A549 (cell line): ENCODE results near the gene TXNL4B. TPM values are rescaled to one million over a fixed set of nuclear protein-coding genes. Genes with fewer than 3 reads are reported as not detected.

ENCODE experiments used
- ATAC-seq, 2 experiments: fragments of 200-7000 bp in 1 of 2; fragments of >200 bp in 1 of 2; cut with Nextera tagmentation in 1 of 2; cut with Tn5 transposase in 1 of 2; 3 replicates each; pipeline versions ENCODE4 v1.8.0 to v1.9.1; 2018 to 2020; ENCODE audit warnings: mild to moderate bottlenecking in 1 of 2, moderate library complexity in 1 of 2
- CTCF ChIA-PET: fragments of 300-600 bp; sonication (Branson Sonifier 250); formaldehyde crosslinking; extraction: SDS; loops from one replicate; lab custom pipeline; 2021; ENCODE audit warnings: antibody characterized with exemption, inconsistent platforms; lab: Yijun Ruan, JAX
- POLR2A ChIA-PET: fragments of 350-600 bp; formaldehyde crosslinking; extraction: SDS; loops from one replicate; lab custom pipeline; 2021; ENCODE audit warnings: antibody characterized with exemption, inconsistent platforms; lab: Yijun Ruan, JAX
- DNase-seq, 2 experiments: peaks; one replicate each; pipeline versions ENCODE4 v3.0.0 to v3.0.0-alpha.2; 2011 to 2016; ENCODE audit warnings: low read depth in 1 of 2, low spot score in 1 of 2
- FAIRE-seq: peaks from 2 replicates; lab custom pipeline; 2011; peaks lifted over from hg19 to GRCh38; lab: Jason Lieb, UNC
- H3K27ac ChIP-seq, 2 experiments: fragments of >200 bp; sonication (Bioruptor Twin); formaldehyde crosslinking; 3 replicates each; pipeline ENCODE4 v1.5.1; 2016 to 2017
- H3K4me1 ChIP-seq: fragments of >200 bp; sonication (Bioruptor Twin); formaldehyde crosslinking; 3 replicates; pipeline ENCODE4 v1.6.1; 2016
- H3K4me2 ChIP-seq: fragments of >200 bp; sonication (Bioruptor Twin); formaldehyde crosslinking; 3 replicates; pipeline ENCODE4 v1.6.1; 2016
- H3K4me3 ChIP-seq: fragments of >200 bp; sonication (Bioruptor Twin); formaldehyde crosslinking; 3 replicates; pipeline ENCODE4 v1.5.1; 2016
- H3K9me3 ChIP-seq: fragments of >200 bp; sonication (Bioruptor Twin); formaldehyde crosslinking; 3 replicates; pipeline ENCODE4 v1.6.1; 2016
- CBX2 ChIP-seq: fragments of 200-600 bp; sonication (generic); IDR thresholded peaks from 2 replicates; pipeline ENCODE4 v1.6.1; 2016; ENCODE audit warnings: low read depth, mild to moderate bottlenecking, borderline replicate concordance
- CBX8 ChIP-seq: fragments of 200-600 bp; sonication (generic); IDR thresholded peaks from 2 replicates; pipeline ENCODE4 v1.6.1; 2016
- CEBPB ChIP-seq, 2 experiments: fragments of >200 bp in 1 of 2; sonication (Bioruptor Twin) in 1 of 2; formaldehyde crosslinking in 1 of 2; IDR thresholded peaks; 2 replicates each; pipeline ENCODE4 v1.6.1; 2012 to 2016
- ESRRA ChIP-seq: fragments of 150-350 bp; IDR thresholded peaks from 2 replicates; pipeline ENCODE4 v1.6.1; 2014; ENCODE audit warnings: mild to moderate bottlenecking, low read length, borderline replicate concordance
- FOSL2 ChIP-seq, 2 experiments: fragments of 450-650 bp in 1 of 2; fragments of >200 bp in 1 of 2; sonication (Bioruptor Twin) in 1 of 2; formaldehyde crosslinking; IDR thresholded peaks; 2 replicates each; pipeline versions ENCODE4 v1.5.0 to v1.6.1; 2016 to 2020; ENCODE audit warnings: mild to moderate bottlenecking in 1 of 2, moderate library complexity in 1 of 2
- FOXS1 ChIP-seq: fragments of 250-450 bp; sonication (Bioruptor Pico); IDR thresholded peaks from 2 replicates; pipeline ENCODE4 v1.5.0; 2020; ENCODE audit warnings: mild to moderate bottlenecking, moderate library complexity
- HDAC2 ChIP-seq: fragments of 200-600 bp; sonication (generic); IDR thresholded peaks from 2 replicates; pipeline ENCODE4 v1.6.1; 2016
- JUNB ChIP-seq: fragments of >200 bp; sonication (Bioruptor Twin); formaldehyde crosslinking; IDR thresholded peaks from 2 replicates; pipeline ENCODE4 v1.6.1; 2016
- POLR2AphosphoS2 ChIP-seq: conservative IDR thresholded peaks from 2 replicates; pipeline ENCODE4 v1.6.1; 2012; ENCODE audit warnings: low read length, improper control_type of control experiment, inconsistent platforms
- RCOR1 ChIP-seq: fragments of 150-350 bp; IDR thresholded peaks from 2 replicates; pipeline ENCODE4 v1.6.1; 2014; ENCODE audit warnings: antibody characterized with exemption, low read length, low read depth
- SMC3 ChIP-seq: fragments of >200 bp; sonication (Bioruptor Twin); formaldehyde crosslinking; IDR thresholded peaks from 3 replicates; pipeline ENCODE4 v1.6.1; 2018; ENCODE audit warnings: inconsistent platforms
- TFCP2L1 ChIP-seq: fragments of 250-450 bp; sonication (Bioruptor Pico); IDR thresholded peaks from 2 replicates; pipeline ENCODE4 v1.5.0; 2021; ENCODE audit warnings: mild to moderate bottlenecking
- ZC3H11A ChIP-seq: fragments of 450-650 bp; IDR thresholded peaks from 2 replicates; pipeline ENCODE4 v1.6.1; 2014; ENCODE audit warnings: antibody characterized with exemption, mild to moderate bottlenecking
- ZNF302 ChIP-seq: fragments of 250-450 bp; sonication (Bioruptor Pico); IDR thresholded peaks from 2 replicates; pipeline ENCODE4 v1.9.0; 2021; ENCODE audit warnings: inconsistent platforms, mild to moderate bottlenecking, moderate library complexity
- ZSCAN20 ChIP-seq: fragments of 250-450 bp; sonication (Bioruptor Pico); IDR thresholded peaks from 2 replicates; pipeline ENCODE4 v1.8.0; 2022; ENCODE audit warnings: mild to moderate bottlenecking, moderate library complexity
- WGBS: methylation state at CpG from one replicate; pipeline ENCODE4 v1.1.6; 2017; ENCODE audit errors: missing lambda C conversion rate; 5-methylcytosine and 5-hydroxymethylcytosine counted together
- polyA plus RNA-seq, 4 experiments: library from polyadenylated mRNA; depleted of rRNA in 3 of 4; stranded (reverse); fragments of >200 nt; fragmentation: RNase III in 1 of 4; extraction: RNeasy Plus Mini Kit Qiagen cat#74134 plus additional on column Dnase treatment in 1 of 4; gene quantifications; 2 replicates in 3 of 4; 3 replicates in 1 of 4; pipeline ENCODE4 v1.2.3, GENCODE V29; 2011 to 2017
- TF ChIP-seq, protein P1 (sequence below): IDR thresholded peaks from 2 replicates; pipeline ENCODE4 v1.6.1; 2012; ENCODE audit warnings: low read depth, borderline replicate concordance
- TF ChIP-seq, protein P2 (sequence below): fragments of 450-650 bp; IDR thresholded peaks from 2 replicates; pipeline ENCODE4 v1.6.1; 2014; ENCODE audit warnings: antibody characterized with exemption
- TF ChIP-seq, protein P3 (sequence below): IDR thresholded peaks from 2 replicates; pipeline ENCODE4 v1.6.1; 2012
- TF ChIP-seq, protein P4 (sequence below): fragments of >200 bp; sonication (Bioruptor Twin); formaldehyde crosslinking; IDR thresholded peaks from 2 replicates; pipeline ENCODE4 v1.6.1; 2016
- TF ChIP-seq, protein P5 (sequence below): IDR thresholded peaks from 2 replicates; pipeline ENCODE4 v1.6.1; 2012

The TXNL4B gene
- polyA plus RNA-seq, 2 of the 4 experiments (the other 2 are of a cell fraction) = 16.4 to 32.7 TPM

DNA sequence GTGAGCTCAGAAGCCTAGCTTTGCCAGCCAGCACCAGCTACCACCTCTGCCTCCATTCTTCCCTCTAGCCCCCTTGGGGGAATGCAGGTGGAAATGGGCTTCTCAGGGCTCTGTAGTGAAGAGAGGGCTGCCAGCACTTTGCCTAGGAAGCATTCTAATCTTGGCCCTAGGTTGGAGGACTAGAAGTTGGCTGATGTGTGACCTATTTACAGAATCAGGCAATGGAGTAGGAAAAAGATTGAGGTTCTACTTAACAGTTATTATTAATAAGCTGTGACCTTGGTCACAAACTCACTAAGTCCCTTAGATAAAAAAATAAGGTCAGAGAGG lies 20.2 kb upstream of the TXNL4B start:
- TF ChIP-seq ZNF302 (CRISPR knock-in tag) (no peak), RCOR1 (no peak)
- Histone ChIP-seq H3K27ac (no peak overlapping the region), H3K4me3 (no peak overlapping the region), H3K9me3 (no peaks in the 10 kb centered on the region), H3K4me1 (no peaks in the 10 kb centered on the region), H3K4me2 (no peak overlapping the region)
- FAIRE-seq = no peak
- CTCF ChIA-PET = interaction anchor here (0.8 to 1.7 kb wide), 2 partner anchors 11 to 47 kb away, joined by 4 to 5 read pairs; no protein-coding TSS in a partner anchor
- DNase-seq = no peak
- peak in 1 of 2 experiments; percentile 22; a peak in 1 of 6 replicates for ATAC-seq
- POLR2A ChIA-PET = no interaction called here

DNA sequence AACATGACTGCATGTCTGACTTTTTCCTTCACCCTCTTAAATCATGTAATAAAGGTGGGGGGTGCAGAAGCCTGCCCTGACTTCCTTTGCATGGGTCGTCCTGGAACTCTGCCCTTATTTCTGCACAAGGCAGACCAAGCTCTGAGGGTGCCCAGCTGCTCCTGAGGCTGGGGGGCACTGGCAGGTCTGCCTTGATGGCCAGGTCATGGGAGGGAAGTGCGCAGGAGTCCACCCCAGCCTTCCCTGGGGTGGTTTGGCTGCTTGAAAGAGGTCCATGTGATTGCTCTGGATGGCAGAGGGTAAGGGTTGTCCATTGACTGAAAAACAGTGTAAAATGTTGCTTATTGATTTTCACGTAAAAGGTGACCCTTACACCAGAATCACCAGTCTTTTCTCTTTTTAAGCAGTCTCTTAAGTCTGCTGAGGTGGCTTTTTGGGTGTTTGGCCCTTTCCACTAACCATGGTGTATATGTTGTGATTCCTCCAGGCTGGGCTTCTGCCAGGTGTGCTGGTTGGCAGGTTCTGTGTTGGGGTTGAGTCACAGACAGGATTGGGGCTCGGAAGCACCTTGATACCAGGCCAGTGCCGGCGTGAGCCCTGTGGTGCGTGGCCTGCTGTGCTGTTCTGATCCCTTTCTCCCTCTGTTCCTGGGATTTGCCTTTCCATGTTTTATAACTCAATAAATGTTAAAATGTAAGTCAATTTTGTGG lies 19.6 kb upstream of the TXNL4B start:
- H3K4me3 ChIP-seq = no peak overlapping the region
- no peak overlapping the region for H3K4me2 ChIP-seq
- TF ChIP-seq CBX2 = no peak
- TF ChIP-seq JUNB = no peak
- no peak for TF ChIP-seq SMC3
- no peak for TF ChIP-seq TFCP2L1
- TF ChIP-seq, protein P1, sequence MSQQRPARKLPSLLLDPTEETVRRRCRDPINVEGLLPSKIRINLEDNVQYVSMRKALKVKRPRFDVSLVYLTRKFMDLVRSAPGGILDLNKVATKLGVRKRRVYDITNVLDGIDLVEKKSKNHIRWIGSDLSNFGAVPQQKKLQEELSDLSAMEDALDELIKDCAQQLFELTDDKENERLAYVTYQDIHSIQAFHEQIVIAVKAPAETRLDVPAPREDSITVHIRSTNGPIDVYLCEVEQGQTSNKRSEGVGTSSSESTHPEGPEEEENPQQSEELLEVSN = no peak
- TF ChIP-seq, protein P2, sequence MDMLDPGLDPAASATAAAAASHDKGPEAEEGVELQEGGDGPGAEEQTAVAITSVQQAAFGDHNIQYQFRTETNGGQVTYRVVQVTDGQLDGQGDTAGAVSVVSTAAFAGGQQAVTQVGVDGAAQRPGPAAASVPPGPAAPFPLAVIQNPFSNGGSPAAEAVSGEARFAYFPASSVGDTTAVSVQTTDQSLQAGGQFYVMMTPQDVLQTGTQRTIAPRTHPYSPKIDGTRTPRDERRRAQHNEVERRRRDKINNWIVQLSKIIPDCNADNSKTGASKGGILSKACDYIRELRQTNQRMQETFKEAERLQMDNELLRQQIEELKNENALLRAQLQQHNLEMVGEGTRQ = no peak
- TF ChIP-seq HDAC2 = no peak
- no peak for TF ChIP-seq CBX8
- CTCF ChIA-PET = interaction anchor here (0.8 to 1.7 kb wide), 2 partner anchors 12 to 46 kb away, joined by 4 to 5 read pairs; no protein-coding TSS in a partner anchor
- no peak for DNase-seq
- POLR2A ChIA-PET = no interaction called here
- WGBS = 87% methylated on average over 7 of the region's 7 CpGs
- H3K4me1 ChIP-seq = no peaks in the 10 kb centered on the region
- ATAC-seq = peak; percentile 16 to 25; a peak in 2 of 6 replicates
- H3K27ac ChIP-seq = no peak overlapping the region
- no peak for FAIRE-seq
- H3K9me3 ChIP-seq = no peaks in the 10 kb centered on the region

DNA sequence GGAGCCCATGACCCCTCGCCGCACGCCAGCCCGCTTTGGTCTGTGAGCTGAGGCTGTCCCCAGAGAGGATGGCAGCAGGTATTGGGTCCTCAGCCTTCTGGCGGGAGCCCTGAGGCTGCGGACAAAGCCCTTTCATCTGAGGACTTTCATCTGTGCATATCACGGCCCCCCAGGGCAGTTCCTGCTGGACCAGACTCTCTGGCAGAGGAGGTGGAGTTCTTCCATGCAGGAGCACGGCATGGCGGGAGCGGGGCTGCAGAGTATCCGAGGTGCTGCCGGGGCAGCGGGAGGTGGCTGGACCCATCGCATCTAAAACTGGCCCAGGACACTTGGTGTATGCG lies 19.0 kb upstream of the TXNL4B start:
- peak; percentile 9 to 14; a peak in 1 of 6 replicates for ATAC-seq
- DNase-seq = no peak
- H3K4me3 ChIP-seq = no peak overlapping the region
- no peak overlapping the region for H3K4me2 ChIP-seq
- CTCF ChIA-PET = interaction anchor here (1.0 to 2.3 kb wide), 2 partner anchors 9 to 12 kb away, joined by 3 to 11 read pairs; no protein-coding TSS in a partner anchor
- no peak for FAIRE-seq
- H3K9me3 ChIP-seq = no peaks in the 10 kb centered on the region
- 92% methylated on average over 8 of the region's 15 CpGs for WGBS
- no peak for TF ChIP-seq CEBPB (IDR thresholded peaks at IDR 0.05)
- TF ChIP-seq CBX2 = no peak
- TF ChIP-seq, protein P3, sequence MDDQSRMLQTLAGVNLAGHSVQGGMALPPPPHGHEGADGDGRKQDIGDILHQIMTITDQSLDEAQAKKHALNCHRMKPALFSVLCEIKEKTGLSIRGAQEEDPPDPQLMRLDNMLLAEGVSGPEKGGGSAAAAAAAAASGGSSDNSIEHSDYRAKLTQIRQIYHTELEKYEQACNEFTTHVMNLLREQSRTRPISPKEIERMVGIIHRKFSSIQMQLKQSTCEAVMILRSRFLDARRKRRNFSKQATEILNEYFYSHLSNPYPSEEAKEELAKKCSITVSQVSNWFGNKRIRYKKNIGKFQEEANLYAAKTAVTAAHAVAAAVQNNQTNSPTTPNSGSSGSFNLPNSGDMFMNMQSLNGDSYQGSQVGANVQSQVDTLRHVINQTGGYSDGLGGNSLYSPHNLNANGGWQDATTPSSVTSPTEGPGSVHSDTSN = no peak
- TF ChIP-seq ZSCAN20 (CRISPR knock-in tag) = no peak
- TF ChIP-seq POLR2AphosphoS2 = no peak
- TF ChIP-seq FOXS1 (CRISPR knock-in tag) = no peak
- TF ChIP-seq, protein P4, sequence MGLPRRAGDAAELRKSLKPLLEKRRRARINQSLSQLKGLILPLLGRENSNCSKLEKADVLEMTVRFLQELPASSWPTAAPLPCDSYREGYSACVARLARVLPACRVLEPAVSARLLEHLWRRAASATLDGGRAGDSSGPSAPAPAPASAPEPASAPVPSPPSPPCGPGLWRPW = no peak
- TF ChIP-seq FOSL2 (IDR thresholded peaks at IDR 0.05) = no peak
- TF ChIP-seq FOSL2 (CRISPR knock-in tag; IDR thresholded peaks at IDR 0.05) = no peak
- TF ChIP-seq, protein P1 = no peak
- no peak for TF ChIP-seq ESRRA
- TF ChIP-seq ZC3H11A = no peak
- TF ChIP-seq, protein P5, sequence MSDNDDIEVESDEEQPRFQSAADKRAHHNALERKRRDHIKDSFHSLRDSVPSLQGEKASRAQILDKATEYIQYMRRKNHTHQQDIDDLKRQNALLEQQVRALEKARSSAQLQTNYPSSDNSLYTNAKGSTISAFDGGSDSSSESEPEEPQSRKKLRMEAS = no peak
- H3K27ac ChIP-seq = no peak overlapping the region
- POLR2A ChIA-PET = interaction anchor here (0.8 kb wide), 1 partner anchor 19 kb away, joined by 3 read pairs; the partner anchor contains the start of genes DHX38 and TXNL4B
- H3K4me1 ChIP-seq = no peaks in the 10 kb centered on the region
